ENCODE results near the gene UGT1A5. TPM values are rescaled to one million over a fixed set of nuclear protein-coding genes. Genes with fewer than 3 reads are reported as not detected.

Gene UGT1A5
- total RNA-seq, 2 experiments from 2014 or later, result not detected

DNA sequence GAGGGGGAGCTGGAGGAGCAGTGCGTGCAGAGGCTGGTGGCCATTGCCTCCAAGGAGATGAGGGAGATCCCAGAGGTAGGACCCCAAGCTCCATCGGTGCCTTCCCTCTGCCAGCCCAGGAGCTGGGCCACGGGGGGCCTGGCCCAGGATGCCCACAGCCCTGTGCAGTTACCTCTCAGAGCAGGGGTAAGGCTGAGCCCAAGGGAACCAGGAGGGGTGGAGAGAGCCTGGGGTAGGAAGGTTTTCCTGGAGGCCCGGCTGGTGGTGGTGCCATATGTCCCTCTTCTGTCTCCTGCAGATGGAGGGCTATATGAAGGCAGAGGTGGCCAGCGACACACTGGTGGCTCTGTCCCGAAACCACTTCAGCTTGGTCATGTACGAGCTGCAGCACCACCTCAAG, 76.8 kb downstream of the UGT1A5 start:
- Histone ChIP-seq H3K9me2 (ENCODE audit: insufficient read depth, low read length) (no peaks in the 10 kb centered on the region), H3K36me3 (ENCODE audit: insufficient read depth, low read length) (no peaks in the 10 kb centered on the region), H3K4me2 (ENCODE audit: low read length) (no peak overlapping the region), H3K4me1 (ENCODE audit: insufficient read depth, low read length, poor library complexity, severe bottlenecking) (no peaks in the 10 kb centered on the region), H2AFZ (ENCODE audit: low read length) (no peak overlapping the region), H4K20me1 (ENCODE audit: insufficient read depth, low read length) (no peaks in the 10 kb centered on the region), H3K9me3 (ENCODE audit: low read length) (no peaks in the 10 kb centered on the region), H3K79me2 (ENCODE audit: insufficient read depth, low read depth, low read length) (no peaks in the 10 kb centered on the region), H3K4me3 (ENCODE audit: low read depth, low read length, poor library complexity, severe bottlenecking) (no peak overlapping the region), H3K27ac (ENCODE audit: low read depth, low read length, poor library complexity, severe bottlenecking) (no peak overlapping the region)
- intact Hi-C loops (cut with micrococcal nuclease; ENCODE audit: unreplicated experiment), result no loop called here
- no peak for DNase-seq (ENCODE audit: low spot score)
- ChIA-PET CTCF (ENCODE audit: unreplicated experiment) (no interaction called here), POLR2A (interaction anchor here (0.7 kb wide), 1 partner anchor 8 kb away, joined by 3 read pairs; no protein-coding TSS in a partner anchor)
- TF ChIP-seq, protein P1, sequence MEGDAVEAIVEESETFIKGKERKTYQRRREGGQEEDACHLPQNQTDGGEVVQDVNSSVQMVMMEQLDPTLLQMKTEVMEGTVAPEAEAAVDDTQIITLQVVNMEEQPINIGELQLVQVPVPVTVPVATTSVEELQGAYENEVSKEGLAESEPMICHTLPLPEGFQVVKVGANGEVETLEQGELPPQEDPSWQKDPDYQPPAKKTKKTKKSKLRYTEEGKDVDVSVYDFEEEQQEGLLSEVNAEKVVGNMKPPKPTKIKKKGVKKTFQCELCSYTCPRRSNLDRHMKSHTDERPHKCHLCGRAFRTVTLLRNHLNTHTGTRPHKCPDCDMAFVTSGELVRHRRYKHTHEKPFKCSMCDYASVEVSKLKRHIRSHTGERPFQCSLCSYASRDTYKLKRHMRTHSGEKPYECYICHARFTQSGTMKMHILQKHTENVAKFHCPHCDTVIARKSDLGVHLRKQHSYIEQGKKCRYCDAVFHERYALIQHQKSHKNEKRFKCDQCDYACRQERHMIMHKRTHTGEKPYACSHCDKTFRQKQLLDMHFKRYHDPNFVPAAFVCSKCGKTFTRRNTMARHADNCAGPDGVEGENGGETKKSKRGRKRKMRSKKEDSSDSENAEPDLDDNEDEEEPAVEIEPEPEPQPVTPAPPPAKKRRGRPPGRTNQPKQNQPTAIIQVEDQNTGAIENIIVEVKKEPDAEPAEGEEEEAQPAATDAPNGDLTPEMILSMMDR (conservative IDR thresholded peaks at IDR 0.05; ENCODE audit: low read length), result no peak
- no peak for TF ChIP-seq EZH2phosphoT487 (IDR thresholded peaks at IDR 0.05; ENCODE audit: borderline replicate concordance, low read depth, low read length)
- BruUV-seq (replicated peaks), result no TSS peak

DNA sequence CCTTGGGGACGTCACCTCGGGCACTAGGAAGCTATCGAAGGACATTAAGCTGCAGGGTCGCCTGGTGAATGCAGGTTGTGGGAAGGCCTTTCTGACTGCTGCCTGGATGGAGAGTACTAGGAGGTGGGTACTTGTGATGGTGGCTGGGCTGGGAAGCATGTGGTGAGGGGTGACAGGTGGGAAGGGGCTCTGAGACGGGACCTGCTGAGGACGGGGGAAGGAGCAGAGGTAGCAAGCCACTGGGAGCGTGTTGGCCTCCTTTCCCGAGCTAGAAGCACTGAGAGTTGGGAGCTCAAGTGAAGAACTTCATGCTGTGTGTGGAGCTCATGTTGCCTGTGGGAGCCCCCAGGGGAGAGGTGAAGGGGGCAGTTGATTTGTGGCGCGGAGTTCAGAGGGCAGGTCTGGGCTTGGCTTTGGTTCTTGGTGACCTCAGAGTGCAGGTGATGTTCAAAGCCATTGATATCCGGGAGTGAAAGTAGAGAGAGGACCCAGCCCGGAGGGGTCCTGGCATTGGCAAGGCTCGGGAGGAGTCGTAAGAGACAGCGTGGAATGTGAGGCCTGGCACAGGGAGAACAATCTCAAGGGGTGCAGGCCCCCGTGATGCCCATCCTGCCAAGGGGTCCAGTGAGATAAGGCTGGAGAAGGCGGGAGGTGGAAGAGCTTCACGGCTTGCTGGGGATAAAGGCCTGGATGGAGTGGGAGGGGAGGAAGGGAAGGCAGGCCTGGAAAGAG, 78.6 kb downstream of the UGT1A5 start:
- H3K4me2 ChIP-seq (ENCODE audit: low read length), result no peak overlapping the region
- H4K20me1 ChIP-seq (ENCODE audit: insufficient read depth, low read length), result no peaks in the 10 kb centered on the region
- no peak overlapping the region for H3K27ac ChIP-seq (ENCODE audit: low read depth, low read length, poor library complexity, severe bottlenecking)
- CTCF ChIA-PET (ENCODE audit: unreplicated experiment), result no interaction called here
- H3K4me3 ChIP-seq (ENCODE audit: low read depth, low read length, poor library complexity, severe bottlenecking), result no peak overlapping the region
- H3K79me2 ChIP-seq (ENCODE audit: insufficient read depth, low read depth, low read length), result no peaks in the 10 kb centered on the region
- H3K4me1 ChIP-seq (ENCODE audit: insufficient read depth, low read length, poor library complexity, severe bottlenecking), result no peaks in the 10 kb centered on the region
- no peak overlapping the region for H2AFZ ChIP-seq (ENCODE audit: low read length)
- no peaks in the 10 kb centered on the region for H3K36me3 ChIP-seq (ENCODE audit: insufficient read depth, low read length)
- TF ChIP-seq, protein P1 (conservative IDR thresholded peaks at IDR 0.05; ENCODE audit: low read length), result no peak
- TF ChIP-seq EZH2phosphoT487 (IDR thresholded peaks at IDR 0.05; ENCODE audit: borderline replicate concordance, low read depth, low read length), result no peak
- H3K9me3 ChIP-seq (ENCODE audit: low read length), result no peaks in the 10 kb centered on the region
- DNase-seq (ENCODE audit: low spot score), result no peak
- intact Hi-C loops (cut with micrococcal nuclease; ENCODE audit: unreplicated experiment), result no loop called here
- no TSS peak for BruUV-seq (replicated peaks)
- no peaks in the 10 kb centered on the region for H3K9me2 ChIP-seq (ENCODE audit: insufficient read depth, low read length)
- POLR2A ChIA-PET, result interaction anchor here (0.5 to 1.3 kb wide), 3 partner anchors 10 to 271 kb away, joined by 3 read pairs; no protein-coding TSS in a partner anchor

- POLR2A ChIA-PET, result interaction anchor here (0.5 to 1.3 kb wide), 3 partner anchors 9 to 270 kb away, joined by 3 read pairs; no protein-coding TSS in a partner anchor
- Histone ChIP-seq H4K20me1 (ENCODE audit: insufficient read depth, low read length) (no peaks in the 10 kb centered on the region), H3K4me2 (ENCODE audit: low read length) (no peak overlapping the region), H3K9me2 (ENCODE audit: insufficient read depth, low read length) (no peaks in the 10 kb centered on the region), H3K9me3 (ENCODE audit: low read length) (no peaks in the 10 kb centered on the region), H3K4me1 (ENCODE audit: insufficient read depth, low read length, poor library complexity, severe bottlenecking) (no peaks in the 10 kb centered on the region), H3K27ac (ENCODE audit: low read depth, low read length, poor library complexity, severe bottlenecking) (no peak overlapping the region), H3K36me3 (ENCODE audit: insufficient read depth, low read length) (no peaks in the 10 kb centered on the region), H2AFZ (ENCODE audit: low read length) (no peak overlapping the region), H3K4me3 (ENCODE audit: low read depth, low read length, poor library complexity, severe bottlenecking) (no peak overlapping the region), H3K79me2 (ENCODE audit: insufficient read depth, low read depth, low read length) (no peaks in the 10 kb centered on the region)
- intact Hi-C loops (cut with micrococcal nuclease; ENCODE audit: unreplicated experiment), result no loop called here
- no TSS peak for BruUV-seq (replicated peaks)
- TF ChIP-seq, protein P1 (conservative IDR thresholded peaks at IDR 0.05; ENCODE audit: low read length), result no peak
- no peak for TF ChIP-seq EZH2phosphoT487 (IDR thresholded peaks at IDR 0.05; ENCODE audit: borderline replicate concordance, low read depth, low read length)
- DNase-seq (ENCODE audit: low spot score), result no peak
- CTCF ChIA-PET (ENCODE audit: unreplicated experiment), result no interaction called here
Observed at GRCh38 chr2:233791883-233792329, 79.2 kb downstream of the UGT1A5 start.

Measured in OCI-LY7 (cell line).